NT2/D1 (cell line): Measurements from ENCODE around the gene DOK1.

Experiments
- DNase-seq: peaks from one replicate; pipeline ENCODE4 v3.0.0-alpha.2; 2011; ENCODE audit warnings: low read depth, low spot score
- H3K27me3 ChIP-seq: 2 replicates; pipeline ENCODE4 v1.6.0; 2011; ENCODE audit warnings: mild to moderate bottlenecking; ENCODE audit not compliant: insufficient read length, insufficient read depth
- H3K36me3 ChIP-seq: 2 replicates; pipeline ENCODE4 v1.6.1; 2011; ENCODE audit warnings: mild to moderate bottlenecking, low read length, mixed read lengths; ENCODE audit not compliant: insufficient read depth, insufficient read length
- H3K4me1 ChIP-seq: 2 replicates; pipeline ENCODE4 v1.5.1; 2011; ENCODE audit not compliant: insufficient read depth, insufficient read length
- H3K4me3 ChIP-seq: 2 replicates; pipeline ENCODE4 v1.5.1; 2011; ENCODE audit warnings: low read depth; ENCODE audit not compliant: insufficient read length
- H3K9ac ChIP-seq: 2 replicates; pipeline ENCODE4 v1.6.0; 2011; ENCODE audit warnings: low read depth; ENCODE audit not compliant: insufficient read length
- H3K9me3 ChIP-seq: 2 replicates; pipeline ENCODE4 v1.5.1; 2011; ENCODE audit warnings: mild to moderate bottlenecking, low read length; ENCODE audit not compliant: insufficient read depth
- SUZ12 ChIP-seq: IDR thresholded peaks from 2 replicates; pipeline ENCODE4 v1.6.1; 2011; ENCODE audit not compliant: insufficient read length, insufficient read depth; ENCODE audit errors: extremely low read depth
- YY1 ChIP-seq: IDR thresholded peaks from 2 replicates; pipeline ENCODE4 v1.6.1; 2011; ENCODE audit not compliant: insufficient read length, insufficient read depth
- ZNF274 ChIP-seq: IDR thresholded peaks from 2 replicates; pipeline ENCODE4 v1.6.1; 2011; ENCODE audit warnings: mild to moderate bottlenecking, low read depth, low read length

DOK1 gene

GRCh38 chr2:74534411-74534810, 20.1 kb upstream of the DOK1 start:
- no peak overlapping the region for H3K4me3 ChIP-seq
- no peaks in the 10 kb centered on the region for H3K9me3 ChIP-seq
- H3K27me3 ChIP-seq = no peaks in the 10 kb centered on the region
- peaks cover 34% of the 10 kb centered on the region for H3K36me3 ChIP-seq
- TF ChIP-seq ZNF274 (no peak), YY1 (no peak), SUZ12 (no peak)
- DNase-seq = no peak
- no peaks in the 10 kb centered on the region for H3K4me1 ChIP-seq
- H3K9ac ChIP-seq = no peak overlapping the region

- H3K4me1 ChIP-seq = no peaks in the 10 kb centered on the region
- DNase-seq = no peak
- no peak overlapping the region for H3K4me3 ChIP-seq
- H3K9me3 ChIP-seq = no peaks in the 10 kb centered on the region
- H3K27me3 ChIP-seq = no peaks in the 10 kb centered on the region
- TF ChIP-seq ZNF274 (no peak), SUZ12 (no peak), YY1 (no peak)
- no peak overlapping the region for H3K9ac ChIP-seq
- peaks cover 34% of the 10 kb centered on the region for H3K36me3 ChIP-seq
These were observed 19.0 kb upstream of the DOK1 start for GRCh38 chr2:74535440-74535965.

- TF ChIP-seq SUZ12 = no peak
- TF ChIP-seq YY1 = no peak
- TF ChIP-seq ZNF274 = no peak
These were observed 18.2 kb upstream of the DOK1 start for GRCh38 chr2:74536166-74536950.

GRCh38 chr2:74537140-74537539, 17.4 kb upstream of the DOK1 start:
- TF ChIP-seq ZNF274 (no peak), YY1 (no peak), SUZ12 (no peak)
- no peak overlapping the region for H3K4me3 ChIP-seq
- H3K9ac ChIP-seq = no peak overlapping the region
- peaks cover 23% of the 10 kb centered on the region for H3K36me3 ChIP-seq
- H3K4me1 ChIP-seq = no peaks in the 10 kb centered on the region
- no peak for DNase-seq
- no peaks in the 10 kb centered on the region for H3K27me3 ChIP-seq
- no peaks in the 10 kb centered on the region for H3K9me3 ChIP-seq

More at GRCh38 chr2:74536166-74536950, 18.2 kb upstream of the DOK1 start:
- Histone ChIP-seq H3K9me3 (no peaks in the 10 kb centered on the region), H3K36me3 (peaks cover 28% of the 10 kb centered on the region), H3K4me1 (no peaks in the 10 kb centered on the region), H3K4me3 (no peak overlapping the region), H3K9ac (no peak overlapping the region), H3K27me3 (no peaks in the 10 kb centered on the region)
- DNase-seq = no peak

- H3K4me3 ChIP-seq = no peak overlapping the region
- no peaks in the 10 kb centered on the region for H3K4me1 ChIP-seq
- no peaks in the 10 kb centered on the region for H3K27me3 ChIP-seq
- no peak overlapping the region for H3K9ac ChIP-seq
- no peak for DNase-seq
- H3K36me3 ChIP-seq = peaks cover 7% of the 10 kb centered on the region
- H3K9me3 ChIP-seq = no peaks in the 10 kb centered on the region
- TF ChIP-seq ZNF274 (no peak), YY1 (no peak), SUZ12 (no peak)
These were observed 15.6 kb upstream of the DOK1 start for GRCh38 chr2:74538881-74539339.

- Histone ChIP-seq H3K27me3 (no peaks in the 10 kb centered on the region), H3K4me1 (no peaks in the 10 kb centered on the region), H3K36me3 (no peaks in the 10 kb centered on the region), H3K9ac (no peak overlapping the region), H3K9me3 (no peaks in the 10 kb centered on the region), H3K4me3 (no peak overlapping the region)
- TF ChIP-seq YY1 = no peak
- TF ChIP-seq ZNF274 = no peak
- TF ChIP-seq SUZ12 = no peak
- no peak for DNase-seq
These were observed 14.2 kb upstream of the DOK1 start for GRCh38 chr2:74540291-74540690.

- H3K9ac ChIP-seq = no peak overlapping the region
- peaks cover 10% of the 10 kb centered on the region for H3K27me3 ChIP-seq
- H3K36me3 ChIP-seq = no peaks in the 10 kb centered on the region
- no peaks in the 10 kb centered on the region for H3K4me1 ChIP-seq
- DNase-seq = no peak
- no peaks in the 10 kb centered on the region for H3K9me3 ChIP-seq
- no peak for TF ChIP-seq YY1
- no peak for TF ChIP-seq SUZ12
- no peak for TF ChIP-seq ZNF274
- no peak overlapping the region for H3K4me3 ChIP-seq
These were observed 11.5 kb upstream of the DOK1 start for GRCh38 chr2:74542978-74543377.
